NCI-H2196 treated with DMSO at 0.1 percent for 48 hours (cell line): ENCODE results near the gene UBAC2.
"Not testable (repeated sequence)": the region's sequence is repeated elsewhere in the genome, so short reads cannot be mapped to it uniquely, and the experiment has no call there.

Experiments
- DNase-seq: peaks from one replicate; lab custom pipeline; 2025; ENCODE audit not compliant: unreplicated experiment; lab: John Stamatoyannopoulos, UW

The UBAC2 gene

DNA sequence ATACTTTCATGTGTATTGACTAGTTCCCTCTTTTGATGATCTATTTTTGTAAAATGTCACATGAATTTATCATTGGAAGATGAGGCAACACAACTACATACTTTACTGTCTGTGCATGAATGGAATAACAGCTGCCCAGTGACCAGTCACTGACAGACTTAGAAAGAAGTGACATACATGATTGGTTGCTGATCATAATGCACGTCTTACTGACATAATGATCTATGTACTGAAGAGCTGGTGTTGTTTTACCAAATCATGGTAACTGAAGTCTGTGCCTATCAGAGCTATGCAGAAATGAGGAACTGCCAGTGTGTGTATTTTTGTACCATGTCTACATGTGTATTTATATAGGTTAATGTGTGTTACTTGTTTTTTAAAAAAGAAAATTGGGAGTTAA is 31.1 kb downstream of the UBAC2 start:
- DNase-seq = no peak

DNA sequence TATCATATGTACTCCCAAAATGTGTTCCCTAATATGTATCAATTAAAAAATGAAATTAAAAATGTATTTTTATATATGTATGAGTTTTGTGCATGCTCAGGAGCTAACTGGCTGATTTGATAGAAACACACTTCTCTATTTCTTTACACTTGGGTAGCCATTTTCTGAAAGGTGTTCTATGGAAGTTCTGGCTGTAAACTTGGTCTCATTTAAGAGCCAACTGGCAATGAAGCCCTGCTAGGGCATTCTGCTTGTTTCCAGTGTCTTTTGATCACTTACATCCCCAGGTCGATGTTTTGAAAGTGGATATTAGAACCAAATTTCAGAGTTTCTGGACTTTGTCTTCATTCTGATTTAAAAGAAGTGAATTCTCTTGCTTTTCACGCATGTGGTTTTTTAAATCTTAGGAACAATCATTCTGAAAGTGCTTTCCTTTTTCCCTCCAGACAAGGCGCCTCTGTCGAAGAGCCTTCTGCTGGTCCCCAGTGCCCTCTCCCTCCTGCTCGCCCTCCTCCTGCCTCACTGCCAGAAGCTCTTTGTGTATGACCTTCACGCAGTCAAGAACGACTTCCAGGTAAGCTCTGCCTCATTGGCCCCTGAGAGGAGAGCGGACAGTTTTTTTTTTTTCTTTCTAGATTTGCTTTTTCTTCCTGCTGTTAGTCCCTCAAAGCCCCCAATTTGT is 37.5 kb downstream of the UBAC2 start:
- no peak for DNase-seq

GRCh38 chr13:99246100-99246499 is 45.4 kb downstream of the UBAC2 start:
- no peak for DNase-seq

GRCh38 chr13:99249178-99249577 is 48.5 kb downstream of the UBAC2 start:
- DNase-seq = not testable (repeated sequence)

DNA sequence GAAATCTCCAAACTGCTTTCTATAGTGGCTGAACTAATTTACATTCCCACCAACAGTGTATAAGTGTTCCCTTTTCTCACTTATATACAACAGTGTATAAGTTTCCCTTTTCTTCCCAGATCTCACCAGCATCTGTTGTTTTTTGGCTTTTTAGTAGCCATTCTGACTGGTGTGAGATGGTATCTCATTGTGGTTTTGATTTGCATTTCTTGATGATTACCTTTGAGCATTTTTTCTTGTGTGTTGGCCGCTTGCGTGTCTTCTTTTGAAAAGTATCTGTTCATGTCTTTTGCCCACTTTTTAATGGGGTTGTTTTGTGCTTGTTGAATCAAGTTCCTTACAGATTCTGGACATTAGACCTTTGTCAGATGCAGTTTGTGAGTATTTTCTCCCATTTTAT is 49.0 kb downstream of the UBAC2 start:
- DNase-seq = not testable (repeated sequence)

DNA sequence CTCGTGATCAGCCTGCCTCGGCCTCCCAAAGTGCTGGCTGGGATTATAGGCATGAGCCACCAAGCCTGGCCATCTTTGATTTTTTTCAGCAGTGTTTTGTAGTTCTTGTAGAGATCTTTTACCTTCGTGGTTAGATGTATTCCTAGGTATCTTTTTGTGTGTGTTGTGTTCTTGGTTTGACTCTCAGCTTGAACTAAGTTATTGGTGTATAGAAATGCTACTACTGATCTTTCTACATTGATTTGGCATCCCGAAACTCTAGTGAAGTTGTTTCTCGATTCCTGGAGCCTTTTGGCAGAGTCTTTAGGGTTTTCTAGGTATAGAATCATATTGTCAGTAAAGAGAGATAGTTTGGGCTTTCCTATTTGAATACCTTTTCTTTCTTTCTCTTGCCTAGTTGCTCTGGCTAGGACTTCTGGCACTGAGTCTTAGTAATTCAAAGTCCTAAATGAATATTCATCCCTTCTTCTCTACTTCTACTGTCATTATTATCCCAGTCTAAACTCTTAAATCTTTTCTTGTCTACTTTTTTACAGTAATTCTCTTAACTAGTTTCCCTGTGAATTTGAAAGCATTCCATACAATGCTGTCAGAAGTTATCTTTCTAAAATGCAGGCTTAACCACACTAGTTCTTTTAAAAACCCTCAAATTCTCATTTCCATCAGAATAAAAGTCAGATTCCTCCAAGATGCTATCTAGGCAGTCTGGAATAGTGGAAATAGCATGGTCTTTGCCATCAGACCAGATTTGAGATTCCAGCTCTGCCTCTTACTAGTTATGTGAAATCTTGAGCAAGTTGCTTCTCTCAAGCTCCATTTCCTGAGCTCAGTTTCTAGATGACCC is 50.5 kb downstream of the UBAC2 start:
- no peak for DNase-seq

DNA sequence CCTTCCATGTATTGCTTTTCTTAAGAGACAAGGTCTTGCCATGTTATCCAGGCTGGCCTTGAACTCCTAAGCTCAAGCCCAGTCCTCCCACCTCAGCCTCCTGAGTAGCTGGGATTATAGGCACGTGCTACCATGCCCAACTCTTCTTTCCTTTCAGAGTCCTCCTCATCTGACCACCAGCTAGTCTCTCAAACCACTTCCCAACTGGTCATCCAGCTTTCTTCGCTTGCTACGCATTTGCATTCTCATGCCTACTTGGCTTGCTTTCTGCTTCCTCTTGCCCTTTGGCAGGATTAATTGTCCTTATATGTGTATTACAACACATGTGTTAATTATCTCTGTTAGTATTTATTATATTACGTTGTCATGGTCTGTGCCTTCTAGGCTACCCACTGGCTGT is 51.3 kb downstream of the UBAC2 start:
- no peak for DNase-seq

DNA sequence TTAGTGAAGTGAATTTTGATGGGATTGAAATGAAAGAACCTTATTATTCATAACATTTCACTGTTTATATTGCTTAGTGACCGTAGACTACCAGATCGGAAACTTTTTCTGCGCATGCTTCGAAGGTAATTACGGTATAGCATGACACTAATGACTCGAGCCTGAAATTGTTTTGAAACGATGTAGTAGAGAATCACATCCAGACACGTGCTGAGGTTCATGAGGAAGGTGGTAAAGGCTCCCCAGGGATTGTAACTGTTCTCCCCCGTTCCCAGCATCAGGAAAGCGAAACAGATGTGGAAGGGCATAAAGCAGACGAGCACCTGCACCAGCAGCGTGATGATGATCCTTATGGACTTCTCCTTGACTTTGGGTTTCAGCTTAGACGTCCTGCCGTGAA is 54.2 kb downstream of the UBAC2 start:
- no peak for DNase-seq

DNA sequence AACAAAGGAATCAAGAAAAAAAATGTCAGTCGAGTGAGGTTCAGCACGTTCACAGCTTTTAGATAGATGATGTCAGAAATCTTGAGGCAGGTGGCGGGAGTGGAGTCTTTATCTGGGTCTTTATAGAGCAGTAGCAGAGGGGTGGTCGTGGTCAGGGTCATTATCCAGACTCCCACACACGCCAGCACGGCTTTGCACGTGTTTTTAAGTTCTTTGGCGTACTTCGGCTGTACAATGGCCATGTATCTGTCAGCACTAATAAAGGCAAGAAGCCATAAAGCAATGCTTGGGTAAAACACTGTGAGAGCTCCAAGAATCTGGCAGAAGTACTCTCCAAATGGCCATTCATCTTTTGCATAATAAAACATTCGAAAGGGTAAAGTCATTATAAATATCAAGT is 54.6 kb downstream of the UBAC2 start:
- DNase-seq = no peak

DNA sequence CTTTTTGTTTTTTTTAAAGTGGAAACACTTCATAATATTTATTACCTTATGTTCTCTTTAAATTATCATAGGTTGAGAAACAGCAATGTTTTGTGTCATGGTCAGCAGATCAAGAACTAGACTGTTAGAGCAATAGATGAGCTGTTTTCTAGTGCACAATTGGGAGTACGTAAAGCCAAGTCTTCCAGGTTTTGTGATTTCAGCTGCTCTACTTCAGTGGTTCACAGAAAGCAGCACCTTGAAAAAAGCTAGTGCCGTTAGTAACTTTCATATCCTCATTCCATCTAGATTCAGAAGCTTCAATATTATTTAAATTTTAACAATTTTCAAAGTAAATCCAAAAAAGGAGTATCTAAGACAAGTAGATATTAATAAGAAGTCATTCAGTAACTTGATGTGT is 55.6 kb downstream of the UBAC2 start:
- no peak for DNase-seq

- DNase-seq = no peak
Measured at GRCh38 chr13:99256709-99257108, 56.1 kb downstream of the UBAC2 start.

- DNase-seq = no peak
Measured at GRCh38 chr13:99257291-99257690, 56.6 kb downstream of the UBAC2 start.

GRCh38 chr13:99258210-99258860 is 57.7 kb downstream of the UBAC2 start, which contains the start of gene GPR18:
Gene GPR18 (minus strand): TSS chr13:99258379. CDS start chr13:99255872, 2,507 bp downstream.
- no peak for DNase-seq

DNA sequence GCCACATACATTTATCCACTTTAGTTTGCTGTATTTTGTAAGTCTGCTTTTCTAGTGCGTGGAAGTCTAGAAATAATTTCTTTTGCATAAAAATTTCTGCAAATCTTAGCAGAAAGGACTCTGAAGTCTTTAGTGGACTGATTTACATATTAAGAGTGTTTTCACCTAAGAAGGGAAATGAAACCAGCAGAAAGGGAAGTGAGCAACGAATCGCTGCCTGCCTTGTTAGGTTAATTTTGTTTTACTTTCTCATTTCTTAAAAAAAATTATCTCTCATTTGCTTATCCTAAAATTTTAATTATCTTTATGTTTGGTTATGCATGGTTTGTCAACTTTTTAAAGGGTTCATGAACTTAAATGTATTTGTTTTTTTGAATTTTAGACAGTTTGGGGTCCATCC is 58.3 kb downstream of the UBAC2 start:
- DNase-seq = no peak

GRCh38 chr13:99260216-99260615 is 59.6 kb downstream of the UBAC2 start:
- no peak for DNase-seq

DNA sequence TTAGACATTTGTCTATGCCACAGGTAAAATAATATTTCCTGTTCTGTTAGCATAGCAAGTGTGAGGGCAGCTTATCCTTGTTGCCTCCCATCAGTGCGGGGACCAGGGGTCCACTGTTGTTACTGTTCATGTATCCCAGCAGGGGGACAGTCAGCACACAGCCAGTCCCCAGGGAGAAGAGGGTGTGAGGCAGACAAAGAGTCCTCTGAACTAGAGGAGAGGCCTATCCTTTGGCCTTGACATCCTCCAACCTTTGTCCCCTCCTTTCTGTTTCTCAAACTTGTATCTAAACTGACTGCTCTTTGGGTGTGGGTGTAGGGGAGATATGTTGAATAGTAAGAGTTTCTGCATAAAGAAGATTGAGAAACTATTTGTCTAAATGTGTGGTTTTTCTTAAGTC is 60.4 kb downstream of the UBAC2 start:
- no peak for DNase-seq

GRCh38 chr13:99263126-99263785 is 62.6 kb downstream of the UBAC2 start:
- DNase-seq = no peak

- no peak for DNase-seq
Measured at GRCh38 chr13:99264051-99264450, 63.4 kb downstream of the UBAC2 start.

GRCh38 chr13:99265162-99265800 is 64.6 kb downstream of the UBAC2 start:
- no peak for DNase-seq

GRCh38 chr13:99265821-99266426 is 65.3 kb downstream of the UBAC2 start:
- no peak for DNase-seq
